Measurements from ENCODE around the gene C3orf20.

C3orf20 gene

GRCh38 chr3:14688525-14688924 is 13.6 kb downstream of the C3orf20 start:
- Histone ChIP-seq H3K4me2 (ENCODE audit: low read length) (peak overlapping the region; percentile 73), H3K4me3 (ENCODE audit: low read depth, low read length, poor library complexity, severe bottlenecking) (peak overlapping the region; percentile 54)

DNA sequence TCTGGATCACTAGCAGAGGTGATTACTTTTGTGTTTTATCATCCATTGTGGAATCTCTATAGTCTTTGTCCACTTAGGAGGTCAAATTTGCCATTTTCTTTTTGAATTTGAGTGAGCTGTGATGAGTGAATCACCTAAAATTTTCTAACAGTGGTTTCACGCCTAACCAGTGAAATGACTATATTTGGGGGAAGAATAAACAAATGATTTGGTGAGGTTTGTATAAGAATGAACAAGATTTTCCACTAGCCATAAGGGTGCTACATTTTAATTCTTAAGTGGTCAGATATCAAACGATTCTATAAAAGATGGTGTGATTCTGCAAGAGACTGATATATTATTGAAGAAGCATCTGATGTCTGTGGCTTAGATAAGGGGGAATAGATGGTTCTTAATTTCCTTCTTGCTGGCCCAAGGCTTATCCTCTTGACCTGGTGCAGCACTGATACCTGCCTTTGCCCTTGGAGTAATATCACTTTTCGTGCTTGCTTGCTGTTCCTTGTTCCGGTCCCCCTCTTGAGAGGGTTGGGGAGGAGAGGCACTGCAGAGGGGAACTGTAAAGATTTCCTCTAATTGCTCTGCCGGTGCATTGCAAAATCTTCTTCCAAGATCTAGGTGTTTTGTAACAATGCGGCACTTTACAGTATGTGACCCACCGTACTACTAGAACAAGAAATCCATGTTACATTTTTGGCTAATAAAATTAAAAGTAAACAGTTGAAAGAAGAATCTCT is 14.5 kb downstream of the C3orf20 start:
- peak overlapping the region; percentile 73 for H3K4me2 ChIP-seq (ENCODE audit: low read length)
- peaks cover 8% of the 10 kb centered on the region; the same call in 1 of the 2 replicates for H3K9me3 ChIP-seq (ENCODE audit: low read length)
- H3K36me3 ChIP-seq (ENCODE audit: insufficient read depth, low read length), result peaks cover 27% of the 10 kb centered on the region
- no peaks in the 10 kb centered on the region for H3K79me2 ChIP-seq (ENCODE audit: insufficient read depth, low read length)
- peak overlapping the region; percentile 54 for H3K4me3 ChIP-seq (ENCODE audit: low read depth, low read length, poor library complexity, severe bottlenecking)
- no peak for TF ChIP-seq CTCF (IDR thresholded peaks at IDR 0.05; ENCODE audit: low read length)
- peaks cover 77% of the 10 kb centered on the region for H3K4me1 ChIP-seq (ENCODE audit: insufficient read depth, low read length, severe bottlenecking)
- peak overlapping the region; percentile 100 for H3K27ac ChIP-seq (ENCODE audit: low read depth, low read length, poor library complexity, severe bottlenecking)
- H3F3A ChIP-seq (ENCODE audit: insufficient read depth, low read length), result peaks cover 16% of the 10 kb centered on the region
- peak overlapping the region; percentile 63 for H3K9ac ChIP-seq (ENCODE audit: low read length)
- H3K9me2 ChIP-seq (ENCODE audit: low read depth, low read length), result no peaks in the 10 kb centered on the region
- H4K20me1 ChIP-seq (ENCODE audit: insufficient read depth, low read length), result no peaks in the 10 kb centered on the region
- H2AFZ ChIP-seq (ENCODE audit: low read length), result no peak overlapping the region
- no peaks in the 10 kb centered on the region for H3K27me3 ChIP-seq (ENCODE audit: insufficient read depth, low read length)

More at GRCh38 chr3:14688525-14688924, 13.6 kb downstream of the C3orf20 start:
- Histone ChIP-seq H3K27me3 (ENCODE audit: insufficient read depth, low read length) (no peaks in the 10 kb centered on the region), H3F3A (ENCODE audit: insufficient read depth, low read length) (peaks cover 16% of the 10 kb centered on the region), H3K9ac (ENCODE audit: low read length) (peak overlapping the region; percentile 63), H4K20me1 (ENCODE audit: insufficient read depth, low read length) (no peaks in the 10 kb centered on the region), H3K4me1 (ENCODE audit: insufficient read depth, low read length, severe bottlenecking) (peaks cover 77% of the 10 kb centered on the region), H2AFZ (ENCODE audit: low read length) (no peak overlapping the region), H3K27ac (ENCODE audit: low read depth, low read length, poor library complexity, severe bottlenecking) (peak overlapping the region; percentile 100), H3K9me3 (ENCODE audit: low read length) (peaks cover 6% of the 10 kb centered on the region; the same call in 1 of the 2 replicates), H3K9me2 (ENCODE audit: low read depth, low read length) (no peaks in the 10 kb centered on the region), H3K36me3 (ENCODE audit: insufficient read depth, low read length) (peaks cover 18% of the 10 kb centered on the region), H3K79me2 (ENCODE audit: insufficient read depth, low read length) (no peaks in the 10 kb centered on the region)
- TF ChIP-seq EZH2 (IDR thresholded peaks at IDR 0.05; ENCODE audit: borderline replicate concordance, low read length), result no peak
- TF ChIP-seq CTCF (IDR thresholded peaks at IDR 0.05; ENCODE audit: low read length), result no peak

GRCh38 chr3:14691239-14691638 is 16.3 kb downstream of the C3orf20 start:
- H3K9me2 ChIP-seq (ENCODE audit: low read depth, low read length), result no peaks in the 10 kb centered on the region
- H3K9ac ChIP-seq (ENCODE audit: low read length), result peak overlapping the region; percentile 63
- H3K27me3 ChIP-seq (ENCODE audit: insufficient read depth, low read length), result no peaks in the 10 kb centered on the region
- no peaks in the 10 kb centered on the region for H3K79me2 ChIP-seq (ENCODE audit: insufficient read depth, low read length)
- TF ChIP-seq CTCF (IDR thresholded peaks at IDR 0.05; ENCODE audit: low read length) (no peak), EZH2 (IDR thresholded peaks at IDR 0.05; ENCODE audit: borderline replicate concordance, low read length) (no peak)
- peaks cover 59% of the 10 kb centered on the region for H3K4me1 ChIP-seq (ENCODE audit: insufficient read depth, low read length, severe bottlenecking)
- H2AFZ ChIP-seq (ENCODE audit: low read length), result no peak overlapping the region
- H4K20me1 ChIP-seq (ENCODE audit: insufficient read depth, low read length), result no peaks in the 10 kb centered on the region
- H3K36me3 ChIP-seq (ENCODE audit: insufficient read depth, low read length), result peaks cover 44% of the 10 kb centered on the region
- peaks cover 8% of the 10 kb centered on the region; the same call in 1 of the 2 replicates for H3K9me3 ChIP-seq (ENCODE audit: low read length)
- peak overlapping the region; percentile 54 for H3K4me3 ChIP-seq (ENCODE audit: low read depth, low read length, poor library complexity, severe bottlenecking)
- peak overlapping the region; percentile 73 for H3K4me2 ChIP-seq (ENCODE audit: low read length)
- H3K27ac ChIP-seq (ENCODE audit: low read depth, low read length, poor library complexity, severe bottlenecking), result peak overlapping the region; percentile 100
- peaks cover 16% of the 10 kb centered on the region for H3F3A ChIP-seq (ENCODE audit: insufficient read depth, low read length)

Data from OCI-LY1 (cell line).